Heart right ventricle (tissue), 16 donors: Measurements from ENCODE around the gene PIR. TPM values are rescaled to one million over a fixed set of nuclear protein-coding genes. Genes with fewer than 3 reads are reported as not detected.
A peak's percentile ranks its signal among the peaks of the same experiment; 100 is the strongest.

Experiments
- ATAC-seq, 8 donors: fragments of 200-7000 bp; cut with Tn5 transposase; one replicate each; pipeline ENCODE4 v1.9.1; 2020; ENCODE audit warnings: mild to moderate bottlenecking in 8 of 8, moderate library complexity in 8 of 8, moderate number of reproducible peaks in 1 of 8
- DNase-seq, 2 donors: peaks; one replicate each; pipeline ENCODE4 v3.0.0-alpha.2; 2020
- H3K27ac ChIP-seq, 10 donors: fragments of 200-600 bp; sonication (generic) in 2 of 10; one replicate each; pipeline versions ENCODE4 v1.5.0 to v1.8.0; 2020 to 2022; ENCODE audit warnings: mild to moderate bottlenecking in 3 of 10
- H3K27me3 ChIP-seq, 7 donors: fragments of 200-600 bp; one replicate each; pipeline ENCODE4 v1.8.0; 2021 to 2022; ENCODE audit warnings: mild to moderate bottlenecking in 2 of 7
- H3K36me3 ChIP-seq, 9 donors: fragments of 200-600 bp; sonication (generic) in 1 of 9; one replicate each; pipeline versions ENCODE4 v1.5.0 to v1.8.0; 2020 to 2022; ENCODE audit warnings: mild to moderate bottlenecking in 2 of 9
- H3K4me1 ChIP-seq, 9 donors: fragments of 200-600 bp; sonication (generic) in 1 of 9; one replicate each; pipeline versions ENCODE4 v1.5.0 to v1.8.0; 2020 to 2022; ENCODE audit warnings: mild to moderate bottlenecking in 4 of 9
- H3K4me3 ChIP-seq, 10 donors: fragments of 200-600 bp; sonication (generic) in 2 of 10; one replicate each; pipeline versions ENCODE4 v1.5.0 to v1.8.0; 2020 to 2022; ENCODE audit warnings: mild to moderate bottlenecking in 7 of 10, moderate library complexity in 2 of 10
- H3K9me3 ChIP-seq, 11 donors: fragments of 200-600 bp in 10 of 11; sonication (generic) in 2 of 11; one replicate each; pipeline versions ENCODE4 v1.5.0 to v1.8.0; 2013 to 2022; ENCODE audit warnings: mild to moderate bottlenecking in 2 of 11, control low read depth in 1 of 11, moderate library complexity in 1 of 11
- WGBS, 2 donors: extraction: QIAGEN DNeasy Blood & Tissue Kit; methylation state at CpG; one replicate each; pipeline ENCODE4 v1.1.7; 2013; ENCODE audit warnings: inconsistent platforms in 1 of 2; 5-methylcytosine and 5-hydroxymethylcytosine counted together
- intact Hi-C, 10 donors: fragments of 100-400 bp; cut with DNase I; formaldehyde crosslinking; loops; one replicate each; pipeline versions ENCODE4 v1.11.1 to v1.14.2; 2022
- polyA plus RNA-seq, 2 donors: library from polyadenylated mRNA; stranded (reverse); fragments of 200-250 nt; gene quantifications; one replicate each; pipeline ENCODE4 v1.2.3, GENCODE V29; 2013
- total RNA-seq, 10 donors: library from RNA; stranded (reverse); fragmentation: NEBNext Ultra II Directional in 3 of 10; extraction: Animal tissue kit (Norgen Biotek cat#: 25700) in 3 of 10; gene quantifications; one replicate each; pipeline versions ENCODE4 v1.2.1 to v1.2.4, GENCODE V29; 2021 to 2023
- TF ChIP-seq, protein P1 (sequence below), 9 donors: fragments of 200-600 bp; sonication (generic) in 2 of 9; IDR thresholded peaks; one replicate each; pipeline versions ENCODE4 v1.5.0 to v1.8.0; 2021 to 2022; ENCODE audit warnings: antibody characterized with exemption in 9 of 9, mild to moderate bottlenecking in 5 of 9, moderate library complexity in 1 of 9
- donor health status: Arrhythmogenic right ventricular cardiomyopathy.
- donor health status: ischemic (EF 13 %, LVEDD 7.1; RV severe dilation, severe dysfunction).
- donor health status: healthy with polysubstance abuse.
- donor health status: DM: no; HTN: yes; CAD: no.
- donor health status: DM: no; HTN: no; CAD: no.
- donor health status: ischemic (EF 25% LVEDD 6.9; RV normal size, moderate dysfunction).
- donor health status: ischemic (EF 25% LVEDD 5.7; RV mildly dilated, moderate dysfunction).
- donor health status: healthy.
- donor health status: DM: yes; HTN: yes; CAD: no.
- donor health status: Ischemic cardiomyopathy.
- donor health status: ischemic (EF 35%, LVEDD 5.7; RV mildly dilated, moderate dysfunction).
- donor health status: nonischemic (EF 11% LVEDD 7.7; RV severe dilation, severe dysfunction).
- donor health status: DM: yes; HTN: yes; CAD: no.
- donor health status: PGD.
- donor health status: ischemic (EF 29% LVEDD 5.4; RV normal size, mild dysfunction).
- donor health status: nonischemic (EF 23%, LVEDD 6.1; RV moderate dilation, normal function).

PIR gene
- total and polyA plus RNA-seq, 12 donors: 4.9 to 17.8 (median 9.4) TPM

DNA sequence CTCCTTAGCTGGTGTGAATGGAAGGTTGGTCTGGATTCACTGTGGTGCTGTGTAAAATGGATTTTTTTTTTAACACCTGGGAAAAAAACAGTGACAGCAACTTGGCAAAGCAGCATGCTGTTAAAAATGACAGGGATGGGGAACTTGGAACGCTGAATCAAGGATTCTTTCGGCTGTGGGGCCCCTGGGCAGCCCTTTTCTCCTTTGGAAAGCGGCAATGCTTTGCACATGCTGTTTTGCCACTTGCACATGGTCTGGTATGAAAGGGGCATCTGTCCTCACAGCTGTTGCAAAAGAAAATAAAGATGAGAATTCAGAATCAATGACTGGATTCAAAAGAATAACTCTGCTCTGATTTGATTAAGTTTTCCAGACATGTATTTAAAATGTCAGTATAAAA lies 147.2 kb downstream of the PIR start:
- H3K27me3 ChIP-seq: peaks cover 0 to 52% (median 0%) of the 10 kb centered on the region in 7 donors
- peaks cover 0 to 3% (median 0%) of the 10 kb centered on the region in 9 donors for H3K4me1 ChIP-seq
- H3K36me3 ChIP-seq: peaks cover 0 to 17% (median 0%) of the 10 kb centered on the region in 9 donors
- 76 to 80% methylated on average over 3 of the region's 3 CpGs for WGBS, 2 donors
- DNase-seq (no peak), ATAC-seq (no peak)
- no peak overlapping the region for H3K4me3 ChIP-seq
- intact Hi-C loops: loop anchor here in 7 of 10 donors (5.0 to 10.0 kb wide), 7 partner anchors 49 to 299 kb away; no protein-coding TSS in a partner anchor
- H3K27ac ChIP-seq: no peak overlapping the region
- no peaks in the 10 kb centered on the region for H3K9me3 ChIP-seq
- TF ChIP-seq, protein P1, sequence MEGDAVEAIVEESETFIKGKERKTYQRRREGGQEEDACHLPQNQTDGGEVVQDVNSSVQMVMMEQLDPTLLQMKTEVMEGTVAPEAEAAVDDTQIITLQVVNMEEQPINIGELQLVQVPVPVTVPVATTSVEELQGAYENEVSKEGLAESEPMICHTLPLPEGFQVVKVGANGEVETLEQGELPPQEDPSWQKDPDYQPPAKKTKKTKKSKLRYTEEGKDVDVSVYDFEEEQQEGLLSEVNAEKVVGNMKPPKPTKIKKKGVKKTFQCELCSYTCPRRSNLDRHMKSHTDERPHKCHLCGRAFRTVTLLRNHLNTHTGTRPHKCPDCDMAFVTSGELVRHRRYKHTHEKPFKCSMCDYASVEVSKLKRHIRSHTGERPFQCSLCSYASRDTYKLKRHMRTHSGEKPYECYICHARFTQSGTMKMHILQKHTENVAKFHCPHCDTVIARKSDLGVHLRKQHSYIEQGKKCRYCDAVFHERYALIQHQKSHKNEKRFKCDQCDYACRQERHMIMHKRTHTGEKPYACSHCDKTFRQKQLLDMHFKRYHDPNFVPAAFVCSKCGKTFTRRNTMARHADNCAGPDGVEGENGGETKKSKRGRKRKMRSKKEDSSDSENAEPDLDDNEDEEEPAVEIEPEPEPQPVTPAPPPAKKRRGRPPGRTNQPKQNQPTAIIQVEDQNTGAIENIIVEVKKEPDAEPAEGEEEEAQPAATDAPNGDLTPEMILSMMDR (IDR thresholded peaks at IDR 0.05): no peak

DNA sequence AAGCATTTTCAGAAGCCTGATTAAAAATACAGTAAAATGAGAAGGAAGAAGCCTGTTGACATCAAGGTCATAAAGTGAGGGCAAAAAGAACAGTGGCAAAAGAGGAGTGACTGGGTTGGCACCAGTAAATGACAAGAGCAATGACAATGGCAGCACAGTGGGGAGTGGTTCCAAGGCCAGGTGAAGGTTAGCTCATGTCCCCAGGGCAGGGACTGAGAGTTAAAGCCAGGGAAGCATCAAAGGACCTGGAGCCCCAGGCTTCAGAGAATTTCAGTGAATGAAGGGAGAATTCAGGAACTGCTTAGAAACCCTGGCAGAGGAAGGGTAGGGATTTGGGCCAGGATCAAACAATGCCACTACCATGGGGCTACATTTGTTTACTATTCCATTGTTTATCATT lies 149.0 kb downstream of the PIR start:
- H3K27ac ChIP-seq: no peak overlapping the region
- no peaks in the 10 kb centered on the region for H3K4me1 ChIP-seq
- H3K27me3 ChIP-seq: peaks cover 0 to 68% (median 0%) of the 10 kb centered on the region in 7 donors
- intact Hi-C loops: loop anchor here in 5 of 10 donors (5.0 to 10.0 kb wide), 6 partner anchors 42 to 301 kb away; no protein-coding TSS in a partner anchor
- peaks cover 0 to 17% (median 0%) of the 10 kb centered on the region in 9 donors for H3K36me3 ChIP-seq
- no peaks in the 10 kb centered on the region for H3K9me3 ChIP-seq
- ATAC-seq (no peak), DNase-seq (no peak)
- H3K4me3 ChIP-seq: no peak overlapping the region
- TF ChIP-seq, protein P1 (IDR thresholded peaks at IDR 0.05): no peak

DNA sequence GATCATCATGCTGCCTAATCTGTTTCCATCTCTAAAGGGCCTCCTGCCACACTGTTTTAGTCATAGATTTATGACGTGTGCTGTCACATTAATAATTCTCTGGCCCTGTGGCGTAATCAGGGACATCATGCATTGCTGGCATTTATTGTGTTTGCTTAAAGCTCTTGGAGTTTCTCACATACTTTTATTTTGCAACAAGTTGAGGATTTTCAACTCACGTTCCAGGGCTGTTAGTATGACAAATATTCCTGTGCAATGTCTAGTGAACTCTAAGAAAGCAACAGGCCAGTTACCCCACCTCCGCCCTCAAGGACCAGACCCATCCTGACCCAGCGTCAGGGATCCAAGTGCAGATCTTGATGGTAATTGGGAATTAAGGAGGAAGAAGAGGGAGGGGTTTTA lies 150.1 kb downstream of the PIR start:
- H3K36me3 ChIP-seq: peaks cover 0 to 17% (median 0%) of the 10 kb centered on the region in 9 donors
- no peak overlapping the region for H3K4me3 ChIP-seq
- intact Hi-C loops: loop anchor here in 5 of 10 donors (5.0 to 10.0 kb wide), 6 partner anchors 41 to 302 kb away; no protein-coding TSS in a partner anchor
- WGBS, 2 donors: 79 to 86% methylated on average over 5 of the region's 5 CpGs
- H3K4me1 ChIP-seq: no peaks in the 10 kb centered on the region
- H3K9me3 ChIP-seq: no peaks in the 10 kb centered on the region
- H3K27me3 ChIP-seq: peaks cover 0 to 71% (median 0%) of the 10 kb centered on the region in 7 donors
- DNase-seq (no peak), ATAC-seq (peak in 1 of 8 donors; percentile 20)
- TF ChIP-seq, protein P1 (IDR thresholded peaks at IDR 0.05): no peak
- no peak overlapping the region for H3K27ac ChIP-seq

DNA sequence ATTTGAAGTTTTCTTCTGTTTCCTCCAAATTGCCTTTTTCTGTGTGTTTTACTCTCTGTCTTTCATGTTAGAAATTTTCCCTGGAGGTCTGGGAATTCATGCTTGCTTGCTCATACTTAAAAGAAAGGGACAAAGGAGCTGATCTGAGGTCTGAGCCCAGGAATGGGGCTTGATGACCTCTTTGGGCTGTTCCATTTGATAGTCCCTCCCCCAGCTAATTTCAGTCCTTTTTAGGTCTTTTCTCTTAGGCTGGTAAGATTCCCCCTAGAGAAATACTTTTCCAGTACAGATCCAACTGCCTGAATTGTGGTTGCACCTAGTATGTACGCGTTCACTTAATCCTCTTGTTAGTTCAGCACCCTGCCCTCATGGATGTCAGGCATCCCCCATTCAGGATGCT lies 152.3 kb downstream of the PIR start:
- ATAC-seq (no peak), DNase-seq (no peak)
- Histone ChIP-seq H3K27me3 (peaks cover 0 to 76% (median 0%) of the 10 kb centered on the region in 7 donors), H3K9me3 (peaks cover 0 to 2% (median 0%) of the 10 kb centered on the region in 11 donors), H3K4me1 (peaks cover 0 to 8% (median 3%) of the 10 kb centered on the region in 9 donors), H3K4me3 (no peak overlapping the region), H3K36me3 (peaks cover 0 to 6% (median 0%) of the 10 kb centered on the region in 9 donors), H3K27ac (no peak overlapping the region)
- WGBS, 2 donors: 93 to 94% methylated on average over 2 of the region's 2 CpGs
- intact Hi-C loops: loop anchor here in 5 of 10 donors (5.0 to 10.0 kb wide), 6 partner anchors 39 to 304 kb away; no protein-coding TSS in a partner anchor
- TF ChIP-seq, protein P1 (IDR thresholded peaks at IDR 0.05): no peak
